GM12878 (cell line): ENCODE measurements around the gene CARD11. TPM values are rescaled to one million over a fixed set of nuclear protein-coding genes. Genes with fewer than 3 reads are reported as not detected.

ENCODE experiments used
- ATAC-seq: fragments of 200-7000 bp; cut with Tn5 transposase; 3 replicates; pipeline ENCODE4 v1.9.1; 2020; ENCODE audit warnings: mild to moderate bottlenecking, moderate library complexity
- BruUV-seq: library from RNA; stranded (reverse); fragments of 400-500 nt; replicated peaks from 2 replicates; lab custom pipeline; 2021; lab: Mats Ljungman, UMichigan
- CTCF ChIA-PET: fragments of 300-600 bp; sonication (Branson Sonifier 250); formaldehyde crosslinking; extraction: SDS; loops from one replicate; lab custom pipeline; 2021; ENCODE audit warnings: inconsistent platforms; lab: Yijun Ruan, JAX
- POLR2A ChIA-PET: fragments of 350-600 bp; formaldehyde crosslinking; extraction: SDS; loops from one replicate; lab custom pipeline; 2021; ENCODE audit warnings: inconsistent platforms; lab: Charles Lee
- RAD21 ChIA-PET: fragments of 300-600 bp; sonication (Branson Sonifier 250); formaldehyde crosslinking; loops from one replicate; lab custom pipeline; 2023; ENCODE audit warnings: antibody characterized with exemption; ENCODE audit not compliant: unreplicated experiment; lab: Charles Lee
- SMC1A ChIA-PET: fragments of 300-600 bp; sonication (Branson Sonifier 250); formaldehyde crosslinking; loops from one replicate; lab custom pipeline; 2023; ENCODE audit not compliant: unreplicated experiment, uncharacterized antibody; lab: Charles Lee
- DNase-seq: peaks from one replicate; pipeline ENCODE4 v3.0.0-alpha.2; 2011; ENCODE audit warnings: low read depth, low spot score
- FAIRE-seq: peaks from 3 replicates; lab custom pipeline; 2011; peaks lifted over from hg19 to GRCh38; lab: Jason Lieb, UNC
- H2AFZ ChIP-seq: 2 replicates; pipeline ENCODE4 v1.6.0; 2011; ENCODE audit warnings: low read depth, low read length, control low read depth; ENCODE audit not compliant: control insufficient read depth
- H3K27ac ChIP-seq: 2 replicates; pipeline ENCODE4 v1.5.1; 2011; ENCODE audit warnings: control low read depth; ENCODE audit not compliant: control insufficient read depth, insufficient read depth
- H3K27me3 ChIP-seq, 2 experiments: replicated peaks in 1 of 2; 2 replicates each; pipeline versions ENCODE4 v1.6.0 to v1.6.1; 2011; ENCODE audit warnings: low read length in 1 of 2; ENCODE audit not compliant: control insufficient read depth in 2 of 2, insufficient read depth in 2 of 2
- H3K36me3 ChIP-seq, 2 experiments: 2 replicates each; pipeline ENCODE4 v1.5.1; 2011; ENCODE audit warnings: low read length in 1 of 2; ENCODE audit not compliant: control insufficient read depth in 2 of 2, insufficient read depth in 2 of 2
- H3K4me1 ChIP-seq: 2 replicates; pipeline ENCODE4 v1.6.1; 2011; ENCODE audit warnings: mild to moderate bottlenecking, low read length, moderate library complexity, mixed read lengths; ENCODE audit not compliant: control insufficient read depth, insufficient read depth
- H3K4me2 ChIP-seq: 2 replicates; pipeline ENCODE4 v1.6.0; 2011; ENCODE audit warnings: control low read depth; ENCODE audit not compliant: control insufficient read depth, insufficient read depth
- H3K4me3 ChIP-seq: fragments of 200-600 bp; sonication (generic); 2 replicates; pipeline ENCODE4 v1.5.1; 2016
- H3K79me2 ChIP-seq: 2 replicates; pipeline ENCODE4 v1.6.0; 2011; ENCODE audit warnings: low read length; ENCODE audit not compliant: control insufficient read depth, insufficient read depth
- H3K9ac ChIP-seq: 2 replicates; pipeline ENCODE4 v1.8.0; 2011; ENCODE audit warnings: low read length, control low read depth, mixed read lengths; ENCODE audit not compliant: control insufficient read depth, insufficient read depth
- H3K9me3 ChIP-seq: replicated peaks from 3 replicates; pipeline ENCODE4 v1.5.1; 2011; ENCODE audit warnings: mild to moderate bottlenecking, low read length; ENCODE audit not compliant: control insufficient read depth, insufficient read depth
- H4K20me1 ChIP-seq: 2 replicates; pipeline ENCODE4 v1.6.0; 2011; ENCODE audit not compliant: control insufficient read depth, insufficient read depth
- CHD1 ChIP-seq: IDR thresholded peaks from 2 replicates; pipeline ENCODE4 v1.6.1; 2012; ENCODE audit warnings: low read depth, low read length, improper control_type of control experiment
- CREM ChIP-seq: IDR thresholded peaks from 2 replicates; pipeline ENCODE4 v1.6.1; 2014; ENCODE audit warnings: antibody characterized with exemption, low read depth
- DPF2 ChIP-seq: fragments of 450-650 bp; IDR thresholded peaks from 2 replicates; pipeline ENCODE4 v1.6.1; 2017; ENCODE audit warnings: mild to moderate bottlenecking
- MYB ChIP-seq: fragments of 150-350 bp; IDR thresholded peaks from 2 replicates; pipeline ENCODE4 v1.6.1; 2014; ENCODE audit warnings: mild to moderate bottlenecking, low read depth, low read length, borderline replicate concordance
- NRF1 ChIP-seq: conservative IDR thresholded peaks from 2 replicates; pipeline ENCODE4 v1.6.1; 2011; ENCODE audit warnings: mild to moderate bottlenecking, low read depth, low read length, improper control_type of control experiment
- RELA ChIP-seq: fragments of 450-650 bp; IDR thresholded peaks from 2 replicates; pipeline ENCODE4 v1.8.0; 2014; ENCODE audit warnings: borderline replicate concordance; ENCODE audit not compliant: partially characterized antibody
- RUNX3 ChIP-seq: IDR thresholded peaks from 2 replicates; pipeline ENCODE4 v1.6.1; 2012; ENCODE audit warnings: low read length, inconsistent platforms
- SIX5 ChIP-seq: IDR thresholded peaks from 2 replicates; pipeline ENCODE4 v1.6.1; 2011; ENCODE audit warnings: mild to moderate bottlenecking, low read depth, low read length, moderate library complexity; ENCODE audit not compliant: severe bottlenecking
- STAT1 ChIP-seq: fragments of 450-650 bp; conservative IDR thresholded peaks from 2 replicates; pipeline ENCODE4 v1.6.1; 2014; ENCODE audit warnings: antibody characterized with exemption, mild to moderate bottlenecking
- TCF12 ChIP-seq: IDR thresholded peaks from 2 replicates; pipeline ENCODE4 v1.6.1; 2011; ENCODE audit warnings: low read depth, mild to moderate bottlenecking, low read length
- ZBED1 ChIP-seq: IDR thresholded peaks from 2 replicates; pipeline ENCODE4 v1.6.1; 2016; ENCODE audit warnings: borderline replicate concordance
- ZNF622 ChIP-seq: fragments of 450-650 bp; IDR thresholded peaks from 2 replicates; pipeline ENCODE4 v1.6.1; 2017; ENCODE audit warnings: mild to moderate bottlenecking, inconsistent platforms
- WGBS: methylation state at CpG from one replicate; pipeline ENCODE4 v1.1.6; 2016; ENCODE audit warnings: low lambda C conversion rate; ENCODE audit not compliant: insufficient replicate concordance, insufficient coverage; ENCODE audit errors: missing lambda C conversion rate; 5-methylcytosine and 5-hydroxymethylcytosine counted together
- in situ Hi-C: fragments of 300-500 bp; cut with MboI; formaldehyde crosslinking; loops from 9 replicates; pipeline ENCODE4 v1.14.3; 2018; ENCODE audit warnings: mixed read lengths
- intact Hi-C: fragments of 100-400 bp; cut with micrococcal nuclease; formaldehyde crosslinking; loops from one replicate; pipeline ENCODE4 v1.14.2; 2022; ENCODE audit not compliant: unreplicated experiment
- polyA plus RNA-seq, 11 experiments: library from polyadenylated mRNA; depleted of rRNA in 4 of 11; unstranded in 6 of 11; stranded (reverse) in 5 of 11; fragments of >200 nt; fragmentation: Nextera tagmentation in 4 of 11; fragmentation: Illumina TruSeq in 1 of 11; extraction: Ambion mirVana in 4 of 11; extraction: Trizol in 1 of 11; gene quantifications; 1 replicate in 1 of 11; 2 replicates in 10 of 11; pipeline versions ENCODE4 v1.2.1 to v1.2.3, GENCODE V29; 2011 to 2016; ENCODE audit warnings: inconsistent platforms in 2 of 11, missing spikeins in 2 of 11, low read depth in 1 of 11
- total RNA-seq, 4 experiments: library from RNA; depleted of rRNA in 3 of 4; stranded (reverse); fragments of >200 nt in 3 of 4; fragmentation: Illumina TruSeq in 1 of 4; extraction: Trizol in 1 of 4; gene quantifications; 2 replicates each; pipeline versions ENCODE4 v1.2.1 to v1.2.3, GENCODE V29; 2013 to 2021
- TF ChIP-seq, protein P1 (sequence below): IDR thresholded peaks from 2 replicates; pipeline ENCODE4 v1.6.1; 2011; ENCODE audit warnings: borderline replicate concordance, low read depth, mild to moderate bottlenecking, moderate library complexity, low read length; ENCODE audit not compliant: insufficient read depth, poor library complexity, severe bottlenecking
- TF ChIP-seq, protein P2 (sequence below): fragments of 450-650 bp; formaldehyde crosslinking; IDR thresholded peaks from 2 replicates; pipeline ENCODE4 v1.4.0; 2020; ENCODE audit warnings: mild to moderate bottlenecking, moderate library complexity

CARD11 gene
- total and polyA plus RNA-seq, 10 of the 15 experiments (the other 5 are each of a cell fraction or from before 2014, with no cell fraction given): 0.27 to 72.0 (median 28.4) TPM

DNA sequence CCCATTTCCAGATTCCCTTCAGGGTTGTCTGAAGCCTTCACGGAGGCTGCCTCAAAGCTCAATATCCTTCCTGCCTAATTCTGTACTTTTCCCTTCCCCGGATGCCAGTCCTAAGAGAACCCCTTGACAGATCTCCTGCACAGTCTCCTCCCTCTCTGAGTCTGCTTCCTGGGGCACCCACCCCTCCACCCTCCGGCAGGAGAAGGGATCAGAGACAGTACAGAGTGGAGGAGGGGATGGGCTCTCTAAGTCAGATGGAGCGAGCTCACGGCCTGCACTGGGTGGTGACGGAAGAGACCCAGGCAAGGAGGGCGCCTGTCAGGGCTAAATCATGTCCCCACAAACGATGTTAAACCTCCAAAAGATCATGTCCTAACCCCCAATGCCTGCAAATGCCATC, 48.0 kb upstream of the CARD11 start:
- CTCF ChIA-PET: interaction anchor here (1.1 to 3.6 kb wide), 8 partner anchors 8 to 198 kb away, joined by 3 to 40 read pairs (median 6); no protein-coding TSS in a partner anchor
- intact Hi-C loops: no loop called here
- POLR2A ChIA-PET: interaction anchor here (1.0 to 1.7 kb wide), 4 partner anchors 23 to 455 kb away, joined by 4 to 15 read pairs (median 8); no protein-coding TSS in a partner anchor
- no peak overlapping the region for H3K4me3 ChIP-seq
- no peak for TF ChIP-seq ZBED1
- TF ChIP-seq MYB: no peak
- TF ChIP-seq DPF2: no peak
- no peak for TF ChIP-seq CREM
- no peak for TF ChIP-seq NRF1
- TF ChIP-seq TCF12: no peak
- no peak for TF ChIP-seq RUNX3
- TF ChIP-seq ZNF622: no peak
- no peak for TF ChIP-seq CHD1
- TF ChIP-seq, protein P1, sequence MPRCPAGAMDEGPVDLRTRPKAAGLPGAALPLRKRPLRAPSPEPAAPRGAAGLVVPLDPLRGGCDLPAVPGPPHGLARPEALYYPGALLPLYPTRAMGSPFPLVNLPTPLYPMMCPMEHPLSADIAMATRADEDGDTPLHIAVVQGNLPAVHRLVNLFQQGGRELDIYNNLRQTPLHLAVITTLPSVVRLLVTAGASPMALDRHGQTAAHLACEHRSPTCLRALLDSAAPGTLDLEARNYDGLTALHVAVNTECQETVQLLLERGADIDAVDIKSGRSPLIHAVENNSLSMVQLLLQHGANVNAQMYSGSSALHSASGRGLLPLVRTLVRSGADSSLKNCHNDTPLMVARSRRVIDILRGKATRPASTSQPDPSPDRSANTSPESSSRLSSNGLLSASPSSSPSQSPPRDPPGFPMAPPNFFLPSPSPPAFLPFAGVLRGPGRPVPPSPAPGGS: no peak
- no peak for TF ChIP-seq SIX5
- TF ChIP-seq RELA: no peak
- no peak for TF ChIP-seq STAT1
- TF ChIP-seq, protein P2, sequence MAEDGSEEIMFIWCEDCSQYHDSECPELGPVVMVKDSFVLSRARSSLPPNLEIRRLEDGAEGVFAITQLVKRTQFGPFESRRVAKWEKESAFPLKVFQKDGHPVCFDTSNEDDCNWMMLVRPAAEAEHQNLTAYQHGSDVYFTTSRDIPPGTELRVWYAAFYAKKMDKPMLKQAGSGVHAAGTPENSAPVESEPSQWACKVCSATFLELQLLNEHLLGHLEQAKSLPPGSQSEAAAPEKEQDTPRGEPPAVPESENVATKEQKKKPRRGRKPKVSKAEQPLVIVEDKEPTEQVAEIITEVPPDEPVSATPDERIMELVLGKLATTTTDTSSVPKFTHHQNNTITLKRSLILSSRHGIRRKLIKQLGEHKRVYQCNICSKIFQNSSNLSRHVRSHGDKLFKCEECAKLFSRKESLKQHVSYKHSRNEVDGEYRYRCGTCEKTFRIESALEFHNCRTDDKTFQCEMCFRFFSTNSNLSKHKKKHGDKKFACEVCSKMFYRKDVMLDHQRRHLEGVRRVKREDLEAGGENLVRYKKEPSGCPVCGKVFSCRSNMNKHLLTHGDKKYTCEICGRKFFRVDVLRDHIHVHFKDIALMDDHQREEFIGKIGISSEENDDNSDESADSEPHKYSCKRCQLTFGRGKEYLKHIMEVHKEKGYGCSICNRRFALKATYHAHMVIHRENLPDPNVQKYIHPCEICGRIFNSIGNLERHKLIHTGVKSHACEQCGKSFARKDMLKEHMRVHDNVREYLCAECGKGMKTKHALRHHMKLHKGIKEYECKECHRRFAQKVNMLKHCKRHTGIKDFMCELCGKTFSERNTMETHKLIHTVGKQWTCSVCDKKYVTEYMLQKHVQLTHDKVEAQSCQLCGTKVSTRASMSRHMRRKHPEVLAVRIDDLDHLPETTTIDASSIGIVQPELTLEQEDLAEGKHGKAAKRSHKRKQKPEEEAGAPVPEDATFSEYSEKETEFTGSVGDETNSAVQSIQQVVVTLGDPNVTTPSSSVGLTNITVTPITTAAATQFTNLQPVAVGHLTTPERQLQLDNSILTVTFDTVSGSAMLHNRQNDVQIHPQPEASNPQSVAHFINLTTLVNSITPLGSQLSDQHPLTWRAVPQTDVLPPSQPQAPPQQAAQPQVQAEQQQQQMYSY (CRISPR knock-in tag): no peak
- TF ChIP-seq, all 136 proteins: peak for 0
- H3K79me2 ChIP-seq: no peaks in the 10 kb centered on the region
- 59% methylated on average over 8 of the region's 8 CpGs for WGBS
- H3K9me3 ChIP-seq: no peaks in the 10 kb centered on the region; the same call in 2 of the 3 replicates
- no peaks in the 10 kb centered on the region for H3K27me3 ChIP-seq
- no peak overlapping the region for H2AFZ ChIP-seq
- FAIRE-seq (no peak), ATAC-seq (no peak), DNase-seq (no peak)
- in situ Hi-C loops: no loop called here
- H3K27ac ChIP-seq: no peak overlapping the region
- no TSS peak for BruUV-seq
- peaks cover 16% of the 10 kb centered on the region for H3K4me1 ChIP-seq
- no peak overlapping the region for H3K9ac ChIP-seq
- H4K20me1 ChIP-seq: no peaks in the 10 kb centered on the region
- no peak overlapping the region for H3K4me2 ChIP-seq
- H3K36me3 ChIP-seq: no peaks in the 10 kb centered on the region
- SMC1A ChIA-PET: interaction anchor here (0.6 to 6.7 kb wide), 8 partner anchors 9 to 382 kb away, joined by 3 to 67 read pairs (median 3); no protein-coding TSS in a partner anchor
- RAD21 ChIA-PET: interaction anchor here (0.9 to 4.5 kb wide), 4 partner anchors 8 to 26 kb away, joined by 3 to 38 read pairs (median 4); no protein-coding TSS in a partner anchor
